CD1c-positive myeloid dendritic cell (primary cell): ENCODE data around the gene VAV3.
A peak's percentile ranks its signal among the peaks of the same experiment; 100 is the strongest.

Experiments used
- DNase-seq: peaks from one replicate; pipeline ENCODE4 v3.0.0-alpha.2; 2016; ENCODE audit errors: extremely low spot score

Gene VAV3

DNA sequence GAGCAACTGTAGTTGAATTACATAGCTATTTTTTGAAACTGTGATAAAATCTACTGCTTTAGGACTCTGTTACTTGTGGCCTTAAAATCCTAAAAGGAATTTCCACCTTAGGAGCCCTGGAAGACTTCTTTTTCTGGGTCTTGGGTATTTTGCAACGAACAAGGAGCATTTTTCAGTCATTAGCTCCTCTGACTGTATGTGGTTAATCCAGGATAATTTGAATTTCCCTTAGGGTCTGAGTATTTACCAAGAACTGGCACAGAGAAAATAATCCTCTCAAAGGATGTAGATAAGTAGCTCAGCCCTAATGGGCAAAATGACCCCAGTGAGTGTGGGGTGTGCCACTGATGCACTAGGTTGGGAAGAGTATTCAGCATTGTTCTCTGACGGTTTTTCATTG, 170.4 kb downstream of the VAV3 start:
- DNase-seq: no peak

- no peak for DNase-seq
These were observed 171.0 kb downstream of the VAV3 start for GRCh38 chr1:107793896-107794453.

DNA sequence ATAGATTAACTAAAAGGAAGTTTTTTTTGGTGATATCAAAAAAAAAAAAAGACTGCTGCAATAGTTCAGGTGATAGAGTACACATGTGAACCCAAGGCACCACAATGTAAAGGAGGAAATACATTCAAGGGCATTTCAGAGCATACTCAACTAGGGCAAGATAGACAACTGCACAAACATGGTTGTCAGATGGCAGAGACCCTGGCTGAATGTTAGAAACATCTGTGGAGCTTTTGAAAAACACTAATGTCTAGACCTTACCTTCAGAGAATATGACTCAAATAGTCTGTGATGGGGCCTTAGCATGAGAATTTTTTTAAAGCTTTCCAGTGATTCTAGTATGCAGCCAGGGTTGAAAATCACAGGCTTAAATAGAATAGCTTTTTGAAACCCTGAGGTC, 173.6 kb downstream of the VAV3 start:
- DNase-seq: no peak

DNA sequence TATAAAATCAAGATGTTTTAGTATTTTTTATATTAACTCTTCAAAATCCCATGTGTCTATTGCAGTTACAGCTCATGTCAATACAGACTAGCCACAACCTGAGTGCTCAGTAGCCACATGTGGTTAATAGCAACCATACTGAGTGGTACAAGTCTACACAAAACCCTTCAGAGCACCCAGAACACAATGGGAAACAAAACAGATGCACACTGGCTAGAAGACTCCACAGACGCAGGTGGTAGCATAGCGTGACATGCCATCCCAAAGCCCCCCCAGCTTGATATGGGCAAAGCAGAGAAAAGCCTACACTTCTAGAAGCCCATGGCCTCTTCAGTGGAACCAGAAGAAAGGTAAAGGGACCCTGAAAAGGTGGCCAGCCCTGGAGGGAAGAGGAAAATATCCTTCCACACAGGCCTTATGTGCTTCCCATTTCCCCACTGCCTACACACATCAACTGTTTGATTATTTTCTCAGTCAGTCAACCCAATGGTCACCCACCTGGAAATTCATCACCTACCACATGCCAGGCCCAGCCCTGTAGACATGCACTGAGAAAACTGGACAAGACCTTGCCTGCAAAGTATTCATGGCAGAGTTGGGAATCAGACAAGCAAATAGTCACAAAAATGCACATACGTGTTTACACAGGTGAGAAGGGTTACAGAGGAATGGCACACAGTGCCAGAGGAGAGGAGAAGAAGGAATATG, 175.0 kb downstream of the VAV3 start:
- no peak for DNase-seq

- no peak for DNase-seq
These were observed 176.5 kb downstream of the VAV3 start for GRCh38 chr1:107788206-107789202.

GRCh38 chr1:107787299-107787698, 177.7 kb downstream of the VAV3 start:
- DNase-seq: no peak

GRCh38 chr1:107786203-107786845, 178.7 kb downstream of the VAV3 start:
- DNase-seq: no peak

- DNase-seq: peak; percentile 42
These were observed 179.3 kb downstream of the VAV3 start for GRCh38 chr1:107785496-107786202.

GRCh38 chr1:107782217-107782845, 182.6 kb downstream of the VAV3 start:
- DNase-seq: peak; percentile 77

DNA sequence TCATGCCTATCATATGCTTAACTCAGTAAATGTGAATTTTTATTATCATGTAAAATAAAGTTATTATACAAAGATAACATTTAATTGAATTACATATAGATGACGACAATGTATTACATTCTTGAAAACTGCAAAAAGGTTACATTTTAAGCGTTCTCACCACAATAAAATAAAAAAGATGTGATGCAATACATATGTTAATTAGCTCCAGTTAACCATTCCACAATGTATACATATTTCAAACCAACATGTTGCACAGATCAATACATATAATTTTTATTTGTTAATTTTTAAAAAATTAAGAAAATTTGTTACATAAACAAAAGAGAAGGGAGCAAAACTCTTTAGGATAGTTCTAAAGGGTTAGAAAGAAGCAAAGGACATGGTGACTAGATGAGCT, 183.7 kb downstream of the VAV3 start:
- no peak for DNase-seq

DNA sequence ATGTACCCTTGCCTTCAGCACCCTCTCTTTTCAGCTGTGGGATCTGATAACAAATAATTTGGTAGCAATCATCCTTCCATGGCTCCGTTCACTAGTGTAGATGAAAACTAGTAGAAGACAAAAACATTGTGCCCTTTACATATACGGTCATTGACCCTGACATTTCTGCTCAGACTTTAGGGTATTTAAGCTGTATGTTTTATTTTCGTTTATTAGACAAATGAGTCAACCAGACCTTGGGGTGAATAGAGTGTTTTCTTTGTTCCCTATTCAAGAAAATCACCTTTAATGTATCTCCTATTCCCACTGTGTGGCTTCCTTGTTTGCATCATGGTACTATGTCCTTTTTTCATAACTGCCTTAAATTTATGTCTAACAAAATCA, 187.3 kb downstream of the VAV3 start:
- DNase-seq: no peak

- no peak for DNase-seq
These were observed 187.9 kb downstream of the VAV3 start for GRCh38 chr1:107776900-107777663.

GRCh38 chr1:107771377-107771776, 193.6 kb downstream of the VAV3 start:
- no peak for DNase-seq

DNA sequence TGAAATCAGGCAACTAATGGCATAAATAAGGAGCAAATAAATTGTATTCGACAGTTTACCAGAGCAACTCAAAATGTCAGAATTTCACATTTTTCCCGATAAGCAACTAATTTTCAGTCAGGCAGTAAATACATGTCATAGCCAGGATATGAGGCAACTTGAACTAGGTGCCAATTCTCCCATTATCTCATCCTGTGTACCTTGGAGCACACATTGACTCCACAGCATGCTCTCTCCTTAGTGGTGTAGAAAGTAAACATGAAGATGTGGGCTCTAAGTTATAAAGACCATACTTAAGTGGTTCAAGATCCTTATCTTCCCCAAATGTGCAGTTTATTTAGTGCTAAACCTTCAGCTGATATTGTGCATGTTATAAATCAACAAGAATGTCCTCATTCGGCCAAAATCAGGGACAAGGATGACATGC, 197.8 kb downstream of the VAV3 start:
- no peak for DNase-seq

- DNase-seq: no peak
These were observed 198.4 kb downstream of the VAV3 start for GRCh38 chr1:107766533-107766932.

DNA sequence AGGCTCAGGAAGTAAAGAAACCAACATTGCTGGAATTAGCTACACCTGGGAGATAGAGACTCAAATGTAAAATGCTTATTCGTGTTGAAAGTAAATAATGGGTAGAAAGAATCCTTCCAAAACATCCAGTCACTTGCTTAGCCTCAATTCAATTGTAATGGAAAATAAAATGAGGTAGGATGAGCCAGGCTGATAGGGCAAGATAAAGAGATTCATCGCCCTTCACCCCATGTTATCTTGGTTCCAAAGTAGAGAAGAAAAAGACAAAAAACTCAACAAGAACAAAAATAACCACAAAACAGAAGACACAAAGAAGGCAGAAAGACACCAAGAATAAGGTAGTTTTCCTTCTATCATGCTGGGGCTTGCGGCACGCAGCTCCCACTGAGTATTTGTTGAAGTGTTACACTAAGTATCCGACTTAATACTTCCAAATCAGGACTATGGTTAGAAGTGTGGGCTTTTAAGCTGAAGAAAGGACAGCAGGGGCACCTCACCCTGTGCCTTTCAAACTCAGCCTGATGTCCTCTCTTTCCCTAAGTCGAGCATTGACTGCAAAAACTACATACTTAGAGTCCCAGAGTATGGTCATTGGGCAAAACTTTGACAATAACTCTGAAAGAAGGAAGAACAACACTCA, 202.1 kb downstream of the VAV3 start:
- no peak for DNase-seq

DNA sequence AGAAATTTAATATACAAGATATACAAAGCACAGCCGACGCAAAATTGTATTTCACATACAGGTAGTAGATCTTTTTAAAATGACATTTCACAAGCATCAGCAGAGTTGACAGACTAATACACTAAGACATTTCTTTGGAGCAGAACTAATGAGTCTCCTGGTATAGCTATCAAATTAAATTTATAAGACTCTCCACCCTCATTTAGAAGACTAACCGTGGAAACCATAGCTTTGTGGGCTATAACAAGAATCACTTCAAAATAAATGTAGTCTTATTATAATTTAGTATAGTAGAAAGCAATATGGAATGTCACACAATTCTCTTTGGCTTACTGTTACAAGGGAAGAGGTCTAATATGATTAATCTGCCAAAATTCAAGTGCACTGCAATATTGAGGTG, 204.9 kb downstream of the VAV3 start:
- no peak for DNase-seq

DNA sequence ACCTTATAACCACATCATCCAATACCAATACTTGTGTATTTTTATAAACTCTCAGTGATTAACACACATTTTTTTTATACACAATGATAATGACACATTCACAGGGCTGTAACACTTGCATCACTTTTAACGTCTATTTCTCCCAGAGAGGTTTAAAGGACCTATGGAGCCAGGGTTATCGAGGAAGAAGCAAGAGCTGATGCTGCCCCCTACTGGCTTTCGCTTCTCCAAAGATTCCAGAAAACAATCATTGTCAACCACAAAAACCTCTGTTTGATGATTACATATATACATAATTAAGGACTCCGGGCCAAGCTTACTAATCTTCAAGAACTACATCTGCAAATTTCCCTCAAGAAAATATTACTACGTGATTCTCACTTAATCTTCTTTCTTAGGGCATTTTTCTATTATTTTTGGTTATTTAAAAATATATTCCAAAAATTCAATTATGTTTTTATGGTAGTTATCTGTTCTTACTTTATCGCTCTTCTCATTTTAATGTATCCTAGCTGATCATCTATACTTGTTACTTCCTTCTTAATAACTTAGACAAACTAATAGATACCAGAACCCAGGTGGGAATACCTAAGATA, 214.5 kb downstream of the VAV3 start:
- peak; percentile 64 for DNase-seq

DNA sequence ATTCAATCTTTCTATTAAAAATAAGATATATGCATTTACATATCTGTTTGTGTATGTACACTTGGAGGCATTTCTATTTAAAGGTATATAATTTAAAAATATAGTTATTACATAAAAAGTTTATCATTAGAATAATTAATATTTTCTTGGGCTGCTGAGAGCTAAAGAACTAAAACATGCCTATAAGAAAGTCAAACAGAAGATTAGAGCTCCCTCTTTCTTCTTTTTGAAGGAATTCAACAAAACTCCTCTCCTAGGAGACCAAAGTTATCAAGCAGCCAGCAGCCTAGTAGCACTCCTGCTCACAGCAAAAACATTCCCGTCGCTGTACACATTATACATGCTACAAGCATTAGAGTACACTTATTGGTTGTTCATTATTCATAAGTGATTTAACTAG, 216.4 kb downstream of the VAV3 start:
- no peak for DNase-seq
